Body of pancreas (tissue), 4 donors: ENCODE data around the gene RAB25.

ENCODE experiments used
- POLR2A ChIP-seq, 3 donors: fragments of 450-650 bp; IDR thresholded peaks; one replicate each; pipeline ENCODE4 v1.6.1; 2016; ENCODE audit warnings: antibody characterized with exemption in 3 of 3, mild to moderate bottlenecking in 2 of 3
- TF ChIP-seq, protein P1 (sequence below), 7 experiments: fragments of 450-650 bp in 4 of 7; fragments of 200-600 bp in 3 of 7; sonication (generic) in 3 of 7; IDR thresholded peaks; one replicate each; pipeline ENCODE4 v1.5.1; 2016 to 2019; ENCODE audit warnings: antibody characterized with exemption in 7 of 7

- TF ChIP-seq, protein P1, sequence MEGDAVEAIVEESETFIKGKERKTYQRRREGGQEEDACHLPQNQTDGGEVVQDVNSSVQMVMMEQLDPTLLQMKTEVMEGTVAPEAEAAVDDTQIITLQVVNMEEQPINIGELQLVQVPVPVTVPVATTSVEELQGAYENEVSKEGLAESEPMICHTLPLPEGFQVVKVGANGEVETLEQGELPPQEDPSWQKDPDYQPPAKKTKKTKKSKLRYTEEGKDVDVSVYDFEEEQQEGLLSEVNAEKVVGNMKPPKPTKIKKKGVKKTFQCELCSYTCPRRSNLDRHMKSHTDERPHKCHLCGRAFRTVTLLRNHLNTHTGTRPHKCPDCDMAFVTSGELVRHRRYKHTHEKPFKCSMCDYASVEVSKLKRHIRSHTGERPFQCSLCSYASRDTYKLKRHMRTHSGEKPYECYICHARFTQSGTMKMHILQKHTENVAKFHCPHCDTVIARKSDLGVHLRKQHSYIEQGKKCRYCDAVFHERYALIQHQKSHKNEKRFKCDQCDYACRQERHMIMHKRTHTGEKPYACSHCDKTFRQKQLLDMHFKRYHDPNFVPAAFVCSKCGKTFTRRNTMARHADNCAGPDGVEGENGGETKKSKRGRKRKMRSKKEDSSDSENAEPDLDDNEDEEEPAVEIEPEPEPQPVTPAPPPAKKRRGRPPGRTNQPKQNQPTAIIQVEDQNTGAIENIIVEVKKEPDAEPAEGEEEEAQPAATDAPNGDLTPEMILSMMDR (IDR thresholded peaks at IDR 0.05), result no peak
- no peak for TF ChIP-seq POLR2A (IDR thresholded peaks at IDR 0.05)
These were observed 19.9 kb downstream of the RAB25 start for GRCh38 chr1:156080863-156081179.
